HG03354 (cell line): ENCODE measurements around the gene CMSS1.

Experiments used
- ATAC-seq: cut with Tn5 transposase; IDR thresholded peaks from one replicate; pipeline ENCODE4 v1.9.1; 2021; ENCODE audit warnings: mild to moderate bottlenecking; ENCODE audit not compliant: unreplicated experiment, poor library complexity, severe bottlenecking

The CMSS1 gene

GRCh38 chr3:100067589-100067988, 249.9 kb downstream of the CMSS1 start:
- ATAC-seq: no peak

GRCh38 chr3:100068826-100069225, 251.2 kb downstream of the CMSS1 start:
- ATAC-seq: peak; percentile 82

- ATAC-seq: no peak
Measured at GRCh38 chr3:100069472-100069871, 251.8 kb downstream of the CMSS1 start.

- ATAC-seq: peak; percentile 55
Measured at GRCh38 chr3:100072326-100073048, 254.8 kb downstream of the CMSS1 start.

- ATAC-seq: peak; percentile 2
Measured at GRCh38 chr3:100073049-100073713, 255.5 kb downstream of the CMSS1 start.

GRCh38 chr3:100073714-100074307, 256.1 kb downstream of the CMSS1 start:
- no peak for ATAC-seq

- ATAC-seq: no peak
Measured at GRCh38 chr3:100075196-100075595, 257.5 kb downstream of the CMSS1 start.

GRCh38 chr3:100075851-100076730, 258.4 kb downstream of the CMSS1 start:
- no peak for ATAC-seq

GRCh38 chr3:100076731-100077529, 259.3 kb downstream of the CMSS1 start:
- ATAC-seq: no peak

GRCh38 chr3:100079328-100079727, 261.7 kb downstream of the CMSS1 start:
- no peak for ATAC-seq

- no peak for ATAC-seq
Measured at GRCh38 chr3:100080573-100080972, 262.9 kb downstream of the CMSS1 start.

- ATAC-seq: no peak
Measured at GRCh38 chr3:100081311-100081710, 263.6 kb downstream of the CMSS1 start.

- ATAC-seq: no peak
Measured at GRCh38 chr3:100081986-100082692, 264.5 kb downstream of the CMSS1 start.

GRCh38 chr3:100082714-100083113, 265.1 kb downstream of the CMSS1 start:
- ATAC-seq: no peak

GRCh38 chr3:100083209-100083608, 265.5 kb downstream of the CMSS1 start:
- ATAC-seq: no peak

GRCh38 chr3:100084100-100084806, 266.6 kb downstream of the CMSS1 start:
- ATAC-seq: no peak

- ATAC-seq: no peak
Measured at GRCh38 chr3:100086401-100086800, 268.7 kb downstream of the CMSS1 start.

GRCh38 chr3:100087198-100087597, 269.5 kb downstream of the CMSS1 start:
- peak; percentile 89 for ATAC-seq
